GM23338 (cell line): ENCODE results near the gene DCLRE1C. TPM values are rescaled to one million over a fixed set of nuclear protein-coding genes. Genes with fewer than 3 reads are reported as not detected.

ENCODE experiments used
- ATAC-seq: fragments of 200-7000 bp; cut with Tn5 transposase; 3 replicates; pipeline ENCODE4 v1.9.1; 2020
- DNase-seq: peaks from one replicate; pipeline ENCODE4 v3.0.0-alpha.2; 2015; ENCODE audit warnings: low spot score
- H2AFZ ChIP-seq: fragments of 200-600 bp; sonication (generic); 2 replicates; pipeline ENCODE4 v1.8.0; 2016; ENCODE audit warnings: antibody characterized with exemption, mild to moderate bottlenecking, moderate library complexity
- H3F3A ChIP-seq: fragments of 200-600 bp; sonication (generic); replicated peaks from 2 replicates; pipeline ENCODE4 v1.8.0; 2017; ENCODE audit warnings: antibody characterized with exemption, mixed run types, low read depth
- H3K27ac ChIP-seq: fragments of 200-600 bp; sonication (generic); 2 replicates; pipeline ENCODE4 v1.6.1; 2016; ENCODE audit warnings: low read depth
- H3K27me3 ChIP-seq: fragments of 200-600 bp; sonication (generic); 2 replicates; pipeline ENCODE4 v1.8.0; 2016; ENCODE audit warnings: mild to moderate bottlenecking, mixed run types, moderate library complexity; ENCODE audit not compliant: insufficient read depth
- H3K36me3 ChIP-seq: fragments of 200-600 bp; sonication (generic); 2 replicates; pipeline ENCODE4 v1.8.0; 2016; ENCODE audit warnings: mild to moderate bottlenecking; ENCODE audit not compliant: insufficient read depth
- H3K4me1 ChIP-seq: fragments of 200-600 bp; sonication (generic); 2 replicates; pipeline ENCODE4 v1.8.0; 2016; ENCODE audit warnings: mild to moderate bottlenecking, moderate library complexity; ENCODE audit not compliant: insufficient read depth
- H3K4me2 ChIP-seq: fragments of 200-600 bp; sonication (generic); 2 replicates; pipeline ENCODE4 v1.7.1; 2017; ENCODE audit warnings: mixed run types
- H3K4me3 ChIP-seq: fragments of 200-600 bp; sonication (generic); 2 replicates; pipeline ENCODE4 v1.6.1; 2016; ENCODE audit warnings: mixed run types
- H3K79me2 ChIP-seq: fragments of 200-600 bp; sonication (generic); replicated peaks from 2 replicates; pipeline ENCODE4 v1.8.0; 2017; ENCODE audit warnings: mild to moderate bottlenecking; ENCODE audit not compliant: insufficient read depth
- H3K9me2 ChIP-seq: fragments of 200-600 bp; sonication (generic); 2 replicates; pipeline ENCODE4 v1.8.0; 2017; ENCODE audit not compliant: insufficient read depth
- H4K20me1 ChIP-seq: fragments of 200-600 bp; sonication (generic); replicated peaks from 2 replicates; pipeline ENCODE4 v1.8.0; 2017; ENCODE audit warnings: mild to moderate bottlenecking; ENCODE audit not compliant: insufficient read depth
- H3K27ac Mint-ChIP-seq: 2 replicates; pipeline ENCODE4 v1.8.0; 2020; ENCODE audit warnings: inconsistent platforms, mild to moderate bottlenecking, moderate library complexity, mixed read lengths
- H3K27me3 Mint-ChIP-seq: 3 replicates; pipeline ENCODE4 v1.8.0; 2022; ENCODE audit warnings: low read depth, mild to moderate bottlenecking, moderate library complexity, mixed read lengths, inconsistent platforms; ENCODE audit not compliant: insufficient read depth, poor library complexity
- H3K36me3 Mint-ChIP-seq: 3 replicates; pipeline ENCODE4 v1.8.0; 2021; ENCODE audit warnings: low read depth, mild to moderate bottlenecking, inconsistent platforms, moderate library complexity, mixed read lengths
- H3K4me1 Mint-ChIP-seq: 3 replicates; pipeline ENCODE4 v1.8.0; 2020; ENCODE audit warnings: mild to moderate bottlenecking, inconsistent platforms, mixed read lengths
- H3K4me3 Mint-ChIP-seq: 3 replicates; pipeline ENCODE4 v1.8.0; 2021; ENCODE audit warnings: moderate library complexity, mild to moderate bottlenecking, inconsistent platforms, mixed read lengths
- H3K9me3 Mint-ChIP-seq: 3 replicates; pipeline ENCODE4 v1.8.0; 2020; ENCODE audit warnings: moderate library complexity, mild to moderate bottlenecking, inconsistent platforms, mixed read lengths
- CREB1 ChIP-seq: fragments of 250-450 bp; sonication (Bioruptor Pico); IDR thresholded peaks from 2 replicates; pipeline ENCODE4 v1.5.0; 2020; ENCODE audit warnings: low read depth, mild to moderate bottlenecking, moderate library complexity
- EZH2phosphoT487 ChIP-seq: fragments of 200-600 bp; sonication (generic); IDR thresholded peaks from one replicate; pipeline ENCODE4 v1.8.1; 2018; ENCODE audit warnings: antibody characterized with exemption; ENCODE audit not compliant: unreplicated experiment
- JUNB ChIP-seq: IDR thresholded peaks from one replicate; pipeline ENCODE4 v1.6.1; 2016; ENCODE audit warnings: antibody characterized with exemption; ENCODE audit not compliant: unreplicated experiment
- NANOG ChIP-seq: IDR thresholded peaks from 2 replicates; pipeline ENCODE4 v1.6.1; 2016; ENCODE audit warnings: antibody characterized with exemption, borderline replicate concordance
- REST ChIP-seq: IDR thresholded peaks from one replicate; pipeline ENCODE4 v1.6.1; 2018; ENCODE audit warnings: antibody characterized with exemption; ENCODE audit not compliant: unreplicated experiment
- STAT1 ChIP-seq: IDR thresholded peaks from one replicate; pipeline ENCODE4 v1.6.1; 2016; ENCODE audit warnings: antibody characterized with exemption; ENCODE audit not compliant: unreplicated experiment
- ZNF462 ChIP-seq: fragments of 250-450 bp; sonication (Bioruptor Pico); IDR thresholded peaks from 2 replicates; pipeline ENCODE4 v1.5.0; 2020; ENCODE audit warnings: mild to moderate bottlenecking, moderate library complexity
- polyA plus RNA-seq: library from polyadenylated mRNA; unstranded; fragments of >200 nt; fragmentation: Nextera tagmentation; extraction: Ambion mirVana; gene quantifications from 2 replicates; pipeline ENCODE4 v1.2.1, GENCODE V29; 2016
- total RNA-seq: library from RNA; depleted of rRNA; stranded (reverse); fragments of >200 nt; shearing (Covaris generic); gene quantifications from 2 replicates; pipeline ENCODE4 v1.2.3, GENCODE V29; 2014

DCLRE1C gene
- total and polyA plus RNA-seq, 2 experiments from 2014 or later: 3.9 to 30.2 TPM

GRCh38 chr10:14860791-14861190 lies 93.1 kb downstream of the DCLRE1C start:
- no peaks in the 10 kb centered on the region for H3K4me1 ChIP-seq
- H3K4me3 ChIP-seq: no peak overlapping the region
- no peaks in the 10 kb centered on the region for H3K27me3 ChIP-seq
- H3K9me2 ChIP-seq: no peaks in the 10 kb centered on the region
- H3K4me2 ChIP-seq: no peak overlapping the region
- H3K27me3 Mint-ChIP-seq: peaks cover 2% of the 10 kb centered on the region
- TF ChIP-seq EZH2phosphoT487 (no peak), JUNB (no peak), REST (no peak)
- DNase-seq: no peak
- H3F3A ChIP-seq: no peaks in the 10 kb centered on the region
- peaks cover 37% of the 10 kb centered on the region for H3K36me3 Mint-ChIP-seq
- H3K4me3 Mint-ChIP-seq: no peak overlapping the region
- no peak overlapping the region for H2AFZ ChIP-seq
- H3K36me3 ChIP-seq: no peaks in the 10 kb centered on the region; the same call in 1 of the 2 replicates
- no peaks in the 10 kb centered on the region; the same call in 2 of the 3 replicates for H3K9me3 Mint-ChIP-seq
- no peaks in the 10 kb centered on the region for H3K79me2 ChIP-seq
- no peak overlapping the region for H3K27ac Mint-ChIP-seq
- H3K4me1 Mint-ChIP-seq: no peaks in the 10 kb centered on the region
- no peak for ATAC-seq
- no peak overlapping the region for H3K27ac ChIP-seq
- no peaks in the 10 kb centered on the region for H4K20me1 ChIP-seq

- Mint-ChIP-seq H3K9me3 (no peaks in the 10 kb centered on the region; the same call in 2 of the 3 replicates), H3K4me3 (no peak overlapping the region), H3K36me3 (peaks cover 40% of the 10 kb centered on the region), H3K27ac (no peak overlapping the region), H3K4me1 (no peaks in the 10 kb centered on the region), H3K27me3 (peaks cover 2% of the 10 kb centered on the region)
- Histone ChIP-seq H3K36me3 (no peaks in the 10 kb centered on the region; the same call in 1 of the 2 replicates), H2AFZ (no peak overlapping the region), H3K4me2 (no peak overlapping the region), H3K79me2 (no peaks in the 10 kb centered on the region), H3K27me3 (no peaks in the 10 kb centered on the region), H4K20me1 (no peaks in the 10 kb centered on the region), H3K27ac (no peak overlapping the region), H3F3A (no peaks in the 10 kb centered on the region), H3K9me2 (no peaks in the 10 kb centered on the region), H3K4me3 (no peak overlapping the region), H3K4me1 (no peaks in the 10 kb centered on the region)
- no peak for DNase-seq
- ATAC-seq: no peak
- TF ChIP-seq ZNF462 (CRISPR knock-in tag): no peak
- no peak for TF ChIP-seq STAT1
- TF ChIP-seq CREB1 (CRISPR knock-in tag): no peak
- TF ChIP-seq NANOG: no peak
- no peak for TF ChIP-seq REST
- no peak for TF ChIP-seq EZH2phosphoT487
These were observed 94.1 kb downstream of the DCLRE1C start for GRCh38 chr10:14859775-14860174.
